HUES48 (cell line): ENCODE results near the gene LRP1B.

ENCODE experiments used
- H3K27ac ChIP-seq: one replicate; pipeline ENCODE4 v1.7.0; 2013; ENCODE audit warnings: low read depth, low read length, inconsistent platforms
- H3K27me3 ChIP-seq: 2 replicates; pipeline ENCODE4 v1.6.1; 2013; ENCODE audit warnings: mild to moderate bottlenecking, low read length; ENCODE audit not compliant: control insufficient read depth, insufficient read depth
- H3K36me3 ChIP-seq: 2 replicates; pipeline ENCODE4 v1.6.1; 2013; ENCODE audit warnings: low read length; ENCODE audit not compliant: control insufficient read depth, insufficient read depth
- H3K4me1 ChIP-seq: 2 replicates; pipeline ENCODE4 v1.6.1; 2013; ENCODE audit warnings: mild to moderate bottlenecking, low read length; ENCODE audit not compliant: control insufficient read depth, insufficient read depth
- H3K4me3 ChIP-seq: 2 replicates; pipeline ENCODE4 v1.5.1; 2013; ENCODE audit warnings: mild to moderate bottlenecking, low read depth, low read length
- H3K9ac ChIP-seq: 2 replicates; pipeline ENCODE4 v1.6.1; 2013; ENCODE audit warnings: mild to moderate bottlenecking, low read depth, low read length, moderate library complexity
- H3K9me3 ChIP-seq: 2 replicates; pipeline ENCODE4 v1.6.1; 2013; ENCODE audit warnings: low read length; ENCODE audit not compliant: control insufficient read depth, insufficient read depth

LRP1B gene

DNA sequence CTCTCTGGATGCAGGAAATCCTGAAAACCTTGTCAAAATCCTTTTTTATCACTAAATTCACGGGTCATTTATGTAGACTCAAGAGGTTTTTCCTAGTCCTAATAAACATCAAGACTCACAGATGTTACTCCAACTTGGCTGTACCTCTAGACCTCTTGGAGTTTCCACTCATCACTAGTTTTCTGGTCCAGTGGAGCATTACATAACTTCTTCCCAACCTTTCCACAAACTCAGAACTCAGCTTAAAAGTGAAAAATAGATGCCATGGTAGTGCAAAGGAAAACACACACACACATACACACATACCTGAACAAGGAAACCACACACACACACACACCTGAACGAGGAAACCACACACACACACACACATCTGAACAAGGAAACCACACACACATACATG is 807.2 kb downstream of the LRP1B start:
- no peak overlapping the region for H3K9ac ChIP-seq
- no peaks in the 10 kb centered on the region for H3K4me1 ChIP-seq
- H3K27me3 ChIP-seq = no peaks in the 10 kb centered on the region
- H3K4me3 ChIP-seq = no peak overlapping the region
- H3K36me3 ChIP-seq = no peaks in the 10 kb centered on the region
- H3K27ac ChIP-seq = no peak overlapping the region
- no peaks in the 10 kb centered on the region for H3K9me3 ChIP-seq

DNA sequence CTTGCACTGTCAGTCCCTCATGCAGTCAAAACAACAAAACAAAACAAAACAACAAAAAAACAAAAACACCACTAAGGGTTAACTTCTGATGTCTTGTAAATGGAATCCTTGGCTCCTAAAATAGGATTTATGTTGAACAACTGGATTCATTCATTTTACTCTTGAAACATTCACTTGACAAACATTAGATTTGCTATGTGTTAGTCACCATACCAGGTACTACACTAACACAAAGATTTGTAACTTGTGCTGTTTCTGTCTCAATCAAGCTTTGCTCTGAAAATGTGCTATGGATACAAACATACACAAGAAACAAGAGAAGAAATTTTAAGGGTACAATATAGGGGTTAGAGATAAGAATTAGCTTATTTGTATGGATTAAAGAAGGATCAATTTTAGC is 812.8 kb downstream of the LRP1B start:
- Histone ChIP-seq H3K9me3 (no peaks in the 10 kb centered on the region), H3K27ac (no peak overlapping the region), H3K4me1 (no peaks in the 10 kb centered on the region), H3K27me3 (no peaks in the 10 kb centered on the region), H3K4me3 (no peak overlapping the region), H3K36me3 (no peaks in the 10 kb centered on the region), H3K9ac (no peak overlapping the region)

DNA sequence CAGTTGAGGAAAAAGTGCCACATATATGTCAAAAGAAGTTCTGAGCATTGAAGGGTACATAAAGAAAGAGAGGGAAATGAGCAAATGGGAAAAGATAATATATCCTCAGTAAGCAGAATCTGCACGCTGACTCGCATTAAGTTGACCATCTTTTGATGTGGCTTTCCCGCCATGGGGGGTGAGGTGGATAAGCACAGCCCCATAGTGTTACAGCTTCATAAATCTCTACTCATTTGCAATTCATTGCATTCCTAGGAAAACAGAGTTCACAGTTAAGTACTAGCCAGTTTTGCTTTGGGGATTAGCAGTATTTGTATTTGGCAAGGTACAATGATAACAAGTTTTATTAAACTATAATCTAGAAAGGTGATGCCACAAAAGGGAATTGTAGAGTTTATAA is 814.2 kb downstream of the LRP1B start:
- no peaks in the 10 kb centered on the region for H3K4me1 ChIP-seq
- no peak overlapping the region for H3K9ac ChIP-seq
- H3K27me3 ChIP-seq = no peaks in the 10 kb centered on the region
- H3K27ac ChIP-seq = no peak overlapping the region
- no peaks in the 10 kb centered on the region for H3K36me3 ChIP-seq
- H3K4me3 ChIP-seq = no peak overlapping the region
- no peaks in the 10 kb centered on the region for H3K9me3 ChIP-seq

DNA sequence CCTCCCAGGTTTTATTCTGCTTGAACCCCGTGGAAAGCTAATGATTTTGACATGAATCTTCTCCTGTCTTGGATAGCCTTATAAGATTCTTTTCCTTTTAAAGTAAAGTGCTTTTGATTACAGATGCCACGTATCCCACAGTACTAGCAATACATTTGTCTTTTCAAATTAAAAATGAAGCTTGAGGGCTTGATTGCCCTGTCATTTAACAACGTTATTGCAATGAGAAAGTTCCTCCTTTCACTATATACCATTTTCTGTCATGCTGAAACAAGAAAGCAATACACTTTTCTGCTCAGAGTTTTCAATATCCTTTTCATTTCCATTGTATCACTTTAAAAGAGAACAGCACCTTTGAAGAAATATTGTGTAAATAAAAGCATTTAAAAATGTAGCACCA is 814.7 kb downstream of the LRP1B start:
- H3K36me3 ChIP-seq = no peaks in the 10 kb centered on the region
- H3K9ac ChIP-seq = no peak overlapping the region
- no peaks in the 10 kb centered on the region for H3K9me3 ChIP-seq
- H3K27me3 ChIP-seq = no peaks in the 10 kb centered on the region
- H3K4me3 ChIP-seq = no peak overlapping the region
- no peak overlapping the region for H3K27ac ChIP-seq
- no peaks in the 10 kb centered on the region for H3K4me1 ChIP-seq

DNA sequence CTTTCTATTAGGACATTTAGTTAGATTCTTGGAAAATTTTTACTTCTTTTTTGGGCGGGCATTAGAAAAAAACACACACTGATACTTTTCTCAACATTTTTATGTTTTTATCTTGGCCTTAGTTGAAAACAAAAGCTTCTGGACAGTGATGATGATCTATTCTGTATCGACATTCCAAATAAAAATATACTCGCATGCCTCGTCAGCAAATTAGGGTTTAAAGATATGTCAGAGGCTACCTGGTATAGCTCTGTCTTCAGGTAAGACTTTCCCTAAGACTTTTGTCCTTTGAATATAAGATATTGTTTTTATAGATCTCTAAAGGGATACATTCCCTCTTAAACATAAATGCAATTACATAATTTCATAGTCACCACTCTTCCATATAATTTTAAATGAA is 816.8 kb downstream of the LRP1B start:
- Histone ChIP-seq H3K4me3 (no peak overlapping the region), H3K36me3 (no peaks in the 10 kb centered on the region), H3K27ac (no peak overlapping the region), H3K9ac (no peak overlapping the region), H3K4me1 (no peaks in the 10 kb centered on the region), H3K9me3 (no peaks in the 10 kb centered on the region), H3K27me3 (no peaks in the 10 kb centered on the region)

DNA sequence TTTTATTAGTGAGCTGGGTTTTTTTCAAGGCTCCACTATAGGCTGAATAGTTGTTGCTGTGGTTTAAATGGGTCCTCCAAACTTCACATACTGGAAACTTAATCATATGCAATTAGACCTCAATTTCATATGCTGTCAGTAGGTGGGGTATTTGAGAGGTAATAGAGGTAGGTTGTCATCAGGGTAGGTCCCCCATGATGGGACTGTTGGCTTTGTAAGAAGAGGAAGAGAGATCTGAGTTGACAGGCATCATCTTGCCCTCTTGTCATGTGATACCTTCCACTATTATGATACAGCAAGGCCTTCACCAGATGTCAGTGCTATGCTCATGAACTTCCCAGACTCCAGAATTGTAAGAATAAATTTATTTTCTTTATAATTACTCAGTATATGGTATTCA is 819.4 kb downstream of the LRP1B start:
- Histone ChIP-seq H3K9me3 (no peaks in the 10 kb centered on the region), H3K27ac (no peak overlapping the region), H3K4me1 (no peaks in the 10 kb centered on the region), H3K4me3 (no peak overlapping the region), H3K9ac (no peak overlapping the region), H3K36me3 (no peaks in the 10 kb centered on the region), H3K27me3 (no peaks in the 10 kb centered on the region)

DNA sequence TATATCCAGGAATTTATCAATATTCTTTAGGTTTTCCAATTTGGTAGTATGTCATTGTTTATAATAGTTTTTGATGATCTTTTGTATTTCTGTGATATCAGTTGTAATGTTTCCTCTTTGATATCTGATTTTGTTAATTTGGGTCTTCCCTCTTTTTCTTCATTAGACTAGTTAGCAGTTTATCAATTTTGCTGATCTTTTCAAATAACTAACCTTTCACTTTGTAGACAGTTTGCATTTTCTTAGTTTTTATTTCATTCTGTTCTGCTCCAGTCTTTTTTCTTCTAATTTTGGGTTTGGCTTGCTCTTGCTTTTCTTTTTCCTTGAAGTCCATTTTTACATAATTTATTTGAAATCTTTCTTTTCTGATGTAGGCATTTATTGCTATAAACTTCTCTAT is 824.4 kb downstream of the LRP1B start:
- Histone ChIP-seq H3K4me1 (no peaks in the 10 kb centered on the region), H3K4me3 (no peak overlapping the region), H3K36me3 (no peaks in the 10 kb centered on the region), H3K9ac (no peak overlapping the region), H3K27me3 (no peaks in the 10 kb centered on the region), H3K27ac (no peak overlapping the region), H3K9me3 (no peaks in the 10 kb centered on the region)

DNA sequence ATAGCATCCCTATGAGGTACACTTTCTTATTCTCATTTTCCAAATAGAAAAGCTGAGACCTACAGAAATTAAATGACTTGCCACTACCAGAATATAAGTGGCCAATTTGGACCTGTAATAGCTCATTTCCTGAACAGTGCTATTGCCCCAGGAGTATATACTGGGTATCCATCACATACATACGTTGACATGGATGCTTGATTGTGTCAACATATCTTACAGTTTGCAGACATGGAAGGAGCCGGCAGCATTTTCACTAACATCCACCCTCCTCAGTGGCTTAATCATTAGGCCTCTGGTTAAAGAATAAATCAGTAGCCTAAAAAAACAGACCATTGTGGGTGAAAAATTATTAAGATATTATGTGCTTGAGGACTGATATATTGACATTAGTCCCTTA is 829.3 kb downstream of the LRP1B start:
- Histone ChIP-seq H3K27me3 (no peaks in the 10 kb centered on the region), H3K27ac (no peak overlapping the region), H3K9me3 (no peaks in the 10 kb centered on the region), H3K4me3 (no peak overlapping the region), H3K4me1 (no peaks in the 10 kb centered on the region), H3K36me3 (no peaks in the 10 kb centered on the region), H3K9ac (no peak overlapping the region)

DNA sequence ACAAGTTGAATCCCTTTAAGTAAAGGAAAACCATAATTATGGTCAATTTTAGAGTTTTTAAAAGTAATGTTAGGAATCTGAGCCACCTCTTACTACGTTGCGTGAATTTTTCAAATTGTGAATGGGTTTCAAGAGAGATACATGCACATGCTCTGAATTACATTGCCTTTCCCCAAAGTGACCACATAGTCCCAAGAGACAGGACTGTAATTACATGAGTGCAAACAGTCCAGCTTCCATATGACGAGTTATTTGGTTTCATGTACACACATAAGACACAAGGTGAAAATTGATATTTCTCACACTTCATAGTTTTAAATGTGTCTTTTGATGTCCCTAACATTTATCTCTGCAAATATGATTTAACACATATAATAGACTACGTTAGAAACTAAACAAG is 850.8 kb downstream of the LRP1B start:
- Histone ChIP-seq H3K4me3 (no peak overlapping the region), H3K27ac (no peak overlapping the region), H3K9me3 (no peaks in the 10 kb centered on the region), H3K27me3 (no peaks in the 10 kb centered on the region), H3K4me1 (no peaks in the 10 kb centered on the region), H3K9ac (no peak overlapping the region), H3K36me3 (no peaks in the 10 kb centered on the region)

DNA sequence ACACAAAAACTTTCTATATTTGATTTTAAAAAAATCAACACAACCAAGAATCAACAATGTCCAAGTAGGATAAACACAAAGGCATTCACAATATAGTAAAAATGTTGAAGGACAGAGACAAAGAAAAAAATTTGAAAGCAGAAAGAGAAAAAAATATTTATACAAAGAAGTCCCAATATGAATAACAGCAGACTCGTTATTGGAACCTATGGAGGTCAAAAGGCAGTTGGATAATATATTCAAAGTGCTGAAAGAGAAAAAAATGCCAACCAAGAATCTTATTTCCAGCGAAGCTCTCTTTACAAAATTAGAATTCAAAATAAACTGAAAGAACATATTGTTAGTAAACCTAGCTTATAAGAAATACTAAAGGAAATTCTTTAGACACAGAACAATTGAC is 859.5 kb downstream of the LRP1B start:
- H3K9me3 ChIP-seq = peaks cover 12% of the 10 kb centered on the region
- H3K27me3 ChIP-seq = no peaks in the 10 kb centered on the region
- H3K27ac ChIP-seq = no peak overlapping the region
- no peak overlapping the region for H3K4me3 ChIP-seq
- no peaks in the 10 kb centered on the region for H3K36me3 ChIP-seq
- no peak overlapping the region for H3K9ac ChIP-seq
- no peaks in the 10 kb centered on the region for H3K4me1 ChIP-seq

DNA sequence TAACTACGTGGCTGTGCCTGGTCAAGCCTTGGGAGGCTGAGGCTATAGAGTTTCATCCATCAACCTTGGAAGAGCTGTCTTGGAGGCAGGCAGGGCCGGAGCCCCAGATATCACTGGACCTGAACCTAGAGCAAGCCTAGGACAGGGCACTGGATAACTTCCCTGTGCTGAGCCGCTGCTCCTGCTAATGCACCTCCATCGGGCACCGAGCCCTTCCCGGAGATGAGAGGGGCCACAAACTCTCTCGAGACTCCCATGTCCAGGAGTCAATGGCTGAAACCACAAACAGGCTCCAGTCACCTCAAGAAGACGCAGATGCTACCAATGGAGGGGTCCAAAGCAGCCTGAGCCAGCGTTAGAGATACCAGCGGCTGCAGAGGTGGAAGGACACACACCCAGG is 866.0 kb downstream of the LRP1B start:
- H3K4me1 ChIP-seq = no peaks in the 10 kb centered on the region
- no peak overlapping the region for H3K9ac ChIP-seq
- no peaks in the 10 kb centered on the region for H3K27me3 ChIP-seq
- no peaks in the 10 kb centered on the region for H3K9me3 ChIP-seq
- no peaks in the 10 kb centered on the region for H3K36me3 ChIP-seq
- no peak overlapping the region for H3K27ac ChIP-seq
- H3K4me3 ChIP-seq = no peak overlapping the region

DNA sequence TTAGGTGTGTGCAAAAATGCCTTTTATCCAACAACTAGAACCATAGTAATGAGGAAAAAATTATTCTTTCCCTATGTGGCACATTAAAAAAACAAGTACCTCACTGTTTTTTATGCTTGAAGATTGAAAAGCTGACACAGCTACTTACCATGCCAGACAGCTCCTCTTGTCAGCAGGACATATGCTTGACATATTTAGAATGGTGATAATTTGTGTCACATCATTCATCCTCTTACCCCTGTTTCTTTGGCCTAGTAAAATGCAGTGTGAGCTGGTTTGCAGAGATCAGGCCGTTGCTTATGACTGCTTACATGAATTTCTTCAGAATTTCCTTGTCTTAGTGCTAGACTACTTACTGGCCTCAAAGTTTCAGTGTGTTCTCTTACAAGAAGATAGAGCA is 869.9 kb downstream of the LRP1B start:
- Histone ChIP-seq H3K9me3 (no peaks in the 10 kb centered on the region), H3K27ac (no peak overlapping the region), H3K4me1 (no peaks in the 10 kb centered on the region), H3K4me3 (no peak overlapping the region), H3K27me3 (no peaks in the 10 kb centered on the region), H3K36me3 (no peaks in the 10 kb centered on the region), H3K9ac (no peak overlapping the region)
